ENCODE data around the gene EIF3F.

EIF3F gene

DNA sequence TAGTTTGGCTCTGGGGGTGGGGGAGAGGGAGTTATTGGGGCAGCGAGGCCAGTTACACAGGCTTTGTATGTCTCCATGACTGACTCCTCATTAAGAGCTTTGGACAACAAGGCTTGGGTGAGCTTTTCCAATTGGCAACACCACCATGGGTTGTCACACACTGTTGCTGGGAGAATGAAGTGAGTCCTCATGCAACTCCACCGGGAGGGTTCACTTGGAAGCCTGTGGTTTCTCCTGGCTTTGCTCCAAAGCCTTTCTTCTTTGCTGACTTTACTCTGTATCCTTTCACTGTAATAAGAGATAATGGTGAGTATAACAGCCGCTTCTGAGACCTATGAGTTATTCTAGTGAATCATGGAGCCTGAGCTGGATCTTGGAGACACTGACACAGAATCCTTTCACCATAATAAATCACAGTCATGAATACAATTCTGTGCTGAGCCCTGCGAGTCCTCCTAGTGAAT lies 24.9 kb downstream of the EIF3F start:
- Histone ChIP-seq H3K4me1 (ENCODE audit: control insufficient read depth, insufficient read depth, low read length, poor library complexity, severe bottlenecking) (no peaks in the 10 kb centered on the region), H3K9me3 (ENCODE audit: control insufficient read depth, low read length) (no peaks in the 10 kb centered on the region), H3K27ac (ENCODE audit: low read depth, low read length, severe bottlenecking) (no peak overlapping the region), H3K36me3 (ENCODE audit: control insufficient read depth, insufficient read depth, low read length) (no peaks in the 10 kb centered on the region), H3K4me3 (ENCODE audit: extremely low read depth, insufficient read depth, low read length, poor library complexity, severe bottlenecking) (no peak overlapping the region)
- WGBS, 2 experiments (ENCODE audit: insufficient coverage in 2 of 2), result 77 to 92% methylated on average over 2 to 3 of the region's 4 CpGs

DNA sequence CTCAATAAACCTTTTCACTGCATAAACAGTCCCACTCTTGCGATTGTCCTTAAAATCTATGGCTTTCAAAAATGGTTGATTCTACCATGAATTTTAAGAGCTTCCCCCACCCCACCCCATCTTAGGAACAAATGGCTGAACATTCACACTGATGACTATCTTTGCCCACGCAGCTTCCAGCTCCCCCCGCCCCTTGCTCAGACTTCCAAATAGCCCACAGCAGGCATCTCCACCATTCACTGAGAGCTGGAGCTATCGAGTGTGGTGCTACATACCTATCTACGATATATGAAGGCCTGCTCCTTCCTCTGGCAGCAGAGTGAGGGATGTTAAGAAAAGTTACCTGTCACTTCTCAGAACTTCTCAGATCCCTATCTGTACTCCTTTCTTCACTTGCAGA lies 26.7 kb downstream of the EIF3F start:
- Histone ChIP-seq H3K9me3 (ENCODE audit: control insufficient read depth, low read length) (no peaks in the 10 kb centered on the region), H3K36me3 (ENCODE audit: control insufficient read depth, insufficient read depth, low read length) (no peaks in the 10 kb centered on the region), H3K27ac (ENCODE audit: low read depth, low read length, severe bottlenecking) (no peak overlapping the region), H3K4me3 (ENCODE audit: extremely low read depth, insufficient read depth, low read length, poor library complexity, severe bottlenecking) (no peak overlapping the region), H3K4me1 (ENCODE audit: control insufficient read depth, insufficient read depth, low read length, poor library complexity, severe bottlenecking) (peaks cover 4% of the 10 kb centered on the region)
- WGBS, 2 experiments (ENCODE audit: insufficient coverage in 2 of 2), result 69 to 76% methylated on average over 3 of the region's 5 CpGs

DNA sequence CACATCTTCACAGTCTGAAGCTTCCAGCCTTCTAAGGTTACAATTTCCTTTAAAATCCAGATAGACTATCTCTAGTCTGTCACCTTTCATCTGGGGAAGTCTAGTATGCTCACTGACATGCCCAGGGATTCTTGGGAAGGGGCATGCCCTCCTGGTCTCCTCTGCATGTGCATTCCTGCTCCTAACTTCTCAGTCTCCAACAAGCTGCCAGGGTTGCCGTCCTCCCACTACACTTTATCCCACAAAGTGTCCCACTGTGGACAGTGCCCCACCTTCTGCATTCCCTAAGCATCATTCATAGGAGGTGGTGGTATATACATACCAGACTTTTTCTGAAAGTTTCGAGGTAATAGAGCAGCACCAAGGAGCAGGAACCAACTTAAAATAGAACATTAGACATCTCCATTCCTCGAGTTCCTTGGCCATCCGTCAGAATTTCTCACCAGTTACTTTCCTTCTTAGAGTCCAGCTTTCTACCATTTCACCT lies 28.7 kb downstream of the EIF3F start:
- peaks cover 4% of the 10 kb centered on the region for H3K4me1 ChIP-seq (ENCODE audit: control insufficient read depth, insufficient read depth, low read length, poor library complexity, severe bottlenecking)
- H3K36me3 ChIP-seq (ENCODE audit: control insufficient read depth, insufficient read depth, low read length), result no peaks in the 10 kb centered on the region
- no peaks in the 10 kb centered on the region for H3K9me3 ChIP-seq (ENCODE audit: control insufficient read depth, low read length)
- WGBS, 2 experiments (ENCODE audit: insufficient coverage in 2 of 2), result 58 to 66% methylated on average over 2 to 3 of the region's 4 CpGs
- H3K4me3 ChIP-seq (ENCODE audit: extremely low read depth, insufficient read depth, low read length, poor library complexity, severe bottlenecking), result no peak overlapping the region
- H3K27ac ChIP-seq (ENCODE audit: low read depth, low read length, severe bottlenecking), result no peak overlapping the region

GRCh38 chr11:8016440-8016839 lies 29.3 kb downstream of the EIF3F start:
- Histone ChIP-seq H3K4me3 (ENCODE audit: extremely low read depth, insufficient read depth, low read length, poor library complexity, severe bottlenecking) (no peak overlapping the region), H3K27ac (ENCODE audit: low read depth, low read length, severe bottlenecking) (no peak overlapping the region), H3K4me1 (ENCODE audit: control insufficient read depth, insufficient read depth, low read length, poor library complexity, severe bottlenecking) (peaks cover 4% of the 10 kb centered on the region), H3K36me3 (ENCODE audit: control insufficient read depth, insufficient read depth, low read length) (no peaks in the 10 kb centered on the region), H3K9me3 (ENCODE audit: control insufficient read depth, low read length) (no peaks in the 10 kb centered on the region)
- WGBS, 2 experiments (ENCODE audit: insufficient coverage in 2 of 2), result 13 to 35% methylated on average over 4 of the region's 4 CpGs

DNA sequence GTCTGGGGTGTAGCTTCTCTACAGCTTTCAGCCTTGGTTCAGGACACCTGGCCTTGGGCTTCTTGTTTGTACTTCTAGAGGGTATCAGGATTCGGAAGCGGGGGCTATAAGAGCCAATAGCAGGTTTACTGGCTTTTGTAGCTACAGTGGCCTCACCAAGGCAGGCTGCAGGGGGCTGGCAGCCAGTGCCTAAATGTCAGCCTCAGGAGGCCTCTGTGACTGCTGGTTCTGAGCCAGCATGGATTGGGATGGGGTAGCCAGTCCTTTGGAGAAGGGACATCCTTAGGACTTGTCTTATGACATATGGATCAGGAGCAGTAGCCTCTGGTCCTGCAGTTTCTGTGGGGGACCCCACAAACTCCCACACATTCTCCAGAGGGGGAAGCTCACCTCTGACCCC lies 29.9 kb downstream of the EIF3F start:
- H3K36me3 ChIP-seq (ENCODE audit: control insufficient read depth, insufficient read depth, low read length), result no peaks in the 10 kb centered on the region
- no peak overlapping the region for H3K27ac ChIP-seq (ENCODE audit: low read depth, low read length, severe bottlenecking)
- whole genome bisulfite sequencing, 2 experiments (ENCODE audit: insufficient coverage in 2 of 2), result 82% methylated on average over 2 of the region's 2 CpGs; no CpG with 5 or more reads in 1 of the 2 experiments
- H3K4me1 ChIP-seq (ENCODE audit: control insufficient read depth, insufficient read depth, low read length, poor library complexity, severe bottlenecking), result peaks cover 4% of the 10 kb centered on the region
- no peaks in the 10 kb centered on the region for H3K9me3 ChIP-seq (ENCODE audit: control insufficient read depth, low read length)
- no peak overlapping the region for H3K4me3 ChIP-seq (ENCODE audit: extremely low read depth, insufficient read depth, low read length, poor library complexity, severe bottlenecking)

- Histone ChIP-seq H3K9me3 (ENCODE audit: control insufficient read depth, low read length) (no peaks in the 10 kb centered on the region), H3K4me3 (ENCODE audit: extremely low read depth, insufficient read depth, low read length, poor library complexity, severe bottlenecking) (no peak overlapping the region), H3K27ac (ENCODE audit: low read depth, low read length, severe bottlenecking) (no peak overlapping the region), H3K36me3 (ENCODE audit: control insufficient read depth, insufficient read depth, low read length) (no peaks in the 10 kb centered on the region), H3K4me1 (ENCODE audit: control insufficient read depth, insufficient read depth, low read length, poor library complexity, severe bottlenecking) (peaks cover 4% of the 10 kb centered on the region)
- 71 to 79% methylated on average over 5 of the region's 13 CpGs for WGBS, 2 experiments (ENCODE audit: insufficient coverage in 2 of 2)
Measured at GRCh38 chr11:8017894-8018483, 30.9 kb downstream of the EIF3F start.

- 3% methylated on average over 53 to 58 of the region's 62 CpGs for WGBS, 2 experiments (ENCODE audit: insufficient coverage in 2 of 2)
- Histone ChIP-seq H3K36me3 (ENCODE audit: control insufficient read depth, insufficient read depth, low read length) (no peaks in the 10 kb centered on the region), H3K27ac (ENCODE audit: low read depth, low read length, severe bottlenecking) (no peak overlapping the region), H3K4me1 (ENCODE audit: control insufficient read depth, insufficient read depth, low read length, poor library complexity, severe bottlenecking) (peaks cover 4% of the 10 kb centered on the region), H3K4me3 (ENCODE audit: extremely low read depth, insufficient read depth, low read length, poor library complexity, severe bottlenecking) (peak overlapping the region; percentile 49), H3K9me3 (ENCODE audit: control insufficient read depth, low read length) (no peaks in the 10 kb centered on the region)
Measured at GRCh38 chr11:8018484-8019313, 31.6 kb downstream of the EIF3F start.

GRCh38 chr11:8019314-8020243 lies 32.4 kb downstream of the EIF3F start:
- Histone ChIP-seq H3K27ac (ENCODE audit: low read depth, low read length, severe bottlenecking) (no peak overlapping the region), H3K36me3 (ENCODE audit: control insufficient read depth, insufficient read depth, low read length) (no peaks in the 10 kb centered on the region), H3K4me3 (ENCODE audit: extremely low read depth, insufficient read depth, low read length, poor library complexity, severe bottlenecking) (peak overlapping the region; percentile 49), H3K9me3 (ENCODE audit: control insufficient read depth, low read length) (no peaks in the 10 kb centered on the region), H3K4me1 (ENCODE audit: control insufficient read depth, insufficient read depth, low read length, poor library complexity, severe bottlenecking) (peaks cover 4% of the 10 kb centered on the region)
- 2 to 3% methylated on average over 51 to 69 of the region's 84 CpGs for WGBS, 2 experiments (ENCODE audit: insufficient coverage in 2 of 2)

- H3K27ac ChIP-seq (ENCODE audit: low read depth, low read length, severe bottlenecking), result no peak overlapping the region
- H3K36me3 ChIP-seq (ENCODE audit: control insufficient read depth, insufficient read depth, low read length), result no peaks in the 10 kb centered on the region
- WGBS, 2 experiments (ENCODE audit: insufficient coverage in 2 of 2), result 53 to 59% methylated on average over 5 to 7 of the region's 7 CpGs
- peaks cover 4% of the 10 kb centered on the region for H3K4me1 ChIP-seq (ENCODE audit: control insufficient read depth, insufficient read depth, low read length, poor library complexity, severe bottlenecking)
- peak overlapping the region; percentile 49 for H3K4me3 ChIP-seq (ENCODE audit: extremely low read depth, insufficient read depth, low read length, poor library complexity, severe bottlenecking)
- no peaks in the 10 kb centered on the region for H3K9me3 ChIP-seq (ENCODE audit: control insufficient read depth, low read length)
Measured at GRCh38 chr11:8020244-8020597, 33.1 kb downstream of the EIF3F start.

DNA sequence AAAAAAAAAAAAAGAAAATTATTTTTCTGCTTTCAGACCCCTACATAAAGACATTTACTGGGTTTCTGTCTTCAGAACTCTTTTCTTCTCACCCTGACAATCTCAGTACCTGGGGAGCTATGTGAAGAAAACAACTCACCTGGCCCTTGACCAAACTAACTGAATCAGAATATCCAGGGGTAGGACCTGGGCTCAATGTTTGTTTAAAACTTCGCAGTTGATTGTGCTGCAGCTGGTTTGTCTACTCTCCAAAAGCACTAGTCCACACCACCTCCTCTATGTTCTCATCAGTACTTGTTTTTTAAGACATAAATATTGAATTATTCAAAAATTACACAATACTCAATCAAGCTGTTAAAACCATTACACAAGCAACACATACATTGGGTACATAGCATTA lies 34.8 kb downstream of the EIF3F start:
- no peak overlapping the region for H3K4me3 ChIP-seq (ENCODE audit: extremely low read depth, insufficient read depth, low read length, poor library complexity, severe bottlenecking)
- H3K27ac ChIP-seq (ENCODE audit: low read depth, low read length, severe bottlenecking), result no peak overlapping the region
- no peaks in the 10 kb centered on the region for H3K9me3 ChIP-seq (ENCODE audit: control insufficient read depth, low read length)
- WGBS, 2 experiments (ENCODE audit: insufficient coverage in 2 of 2), result 100% methylated on average over 1 of the region's 1 CpG; no CpG with 5 or more reads in 1 of the 2 experiments
- H3K4me1 ChIP-seq (ENCODE audit: control insufficient read depth, insufficient read depth, low read length, poor library complexity, severe bottlenecking), result peaks cover 4% of the 10 kb centered on the region
- no peaks in the 10 kb centered on the region for H3K36me3 ChIP-seq (ENCODE audit: control insufficient read depth, insufficient read depth, low read length)

Measured in mesodermal cell (in vitro differentiated cells).